ENCODE results near the gene GATA6.
"Not testable (repeated sequence)": the region's sequence is repeated elsewhere in the genome, so short reads cannot be mapped to it uniquely, and the experiment has no call there.

Gene GATA6

GRCh38 chr18:22182884-22183697, 13.7 kb downstream of the GATA6 start:
- no peak for DNase-seq (ENCODE audit: low spot score)

GRCh38 chr18:22183698-22184170, 14.3 kb downstream of the GATA6 start:
- DNase-seq (ENCODE audit: low spot score) = no peak

DNA sequence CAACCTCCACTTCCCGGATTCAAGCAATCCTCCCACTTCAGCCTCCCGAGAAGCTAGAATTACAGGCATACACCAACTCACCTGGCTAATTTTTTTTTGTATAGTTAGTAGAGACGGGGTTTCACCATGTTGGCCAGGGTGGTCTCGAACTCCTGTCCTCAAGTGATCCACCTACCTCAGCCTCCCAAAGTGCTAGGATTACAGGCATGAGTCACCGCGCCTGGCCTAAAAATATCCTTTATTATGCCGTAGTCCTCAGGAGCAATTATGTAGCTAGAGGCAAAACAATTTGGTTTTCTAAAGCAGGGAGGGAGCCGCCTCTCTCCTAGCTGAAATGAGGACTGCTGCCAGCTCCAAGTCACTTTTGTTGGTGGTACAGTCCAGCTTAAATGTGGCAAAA, 15.2 kb downstream of the GATA6 start:
- not testable (repeated sequence) for DNase-seq (ENCODE audit: low spot score)

DNA sequence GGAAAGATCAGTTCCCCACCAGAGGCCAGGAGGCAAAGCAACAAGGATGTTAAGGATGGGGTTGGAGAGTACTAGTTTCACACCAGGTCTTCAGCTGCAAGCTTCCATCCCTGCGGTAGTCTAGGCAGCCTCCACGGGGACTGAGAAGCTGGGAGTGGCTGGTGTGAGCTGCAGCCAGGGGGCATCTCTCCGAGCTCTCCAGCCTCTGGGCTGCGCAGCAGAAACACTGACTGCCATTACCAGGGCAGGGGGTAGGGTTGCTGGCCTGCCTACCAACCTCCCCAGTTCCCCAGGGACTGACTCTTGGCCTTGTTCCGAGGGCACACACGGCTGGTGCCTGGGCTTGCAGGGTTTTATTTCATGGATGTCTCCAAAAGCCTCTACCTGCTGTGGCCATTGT, 15.9 kb downstream of the GATA6 start:
- no peak for DNase-seq (ENCODE audit: low spot score)

GRCh38 chr18:22185771-22186386, 16.5 kb downstream of the GATA6 start:
- DNase-seq (ENCODE audit: low spot score) = no peak

GRCh38 chr18:22186484-22186971, 17.1 kb downstream of the GATA6 start:
- no peak for DNase-seq (ENCODE audit: low spot score)

- DNase-seq (ENCODE audit: low spot score) = no peak
Measured at GRCh38 chr18:22188559-22189267, 19.3 kb downstream of the GATA6 start.

DNA sequence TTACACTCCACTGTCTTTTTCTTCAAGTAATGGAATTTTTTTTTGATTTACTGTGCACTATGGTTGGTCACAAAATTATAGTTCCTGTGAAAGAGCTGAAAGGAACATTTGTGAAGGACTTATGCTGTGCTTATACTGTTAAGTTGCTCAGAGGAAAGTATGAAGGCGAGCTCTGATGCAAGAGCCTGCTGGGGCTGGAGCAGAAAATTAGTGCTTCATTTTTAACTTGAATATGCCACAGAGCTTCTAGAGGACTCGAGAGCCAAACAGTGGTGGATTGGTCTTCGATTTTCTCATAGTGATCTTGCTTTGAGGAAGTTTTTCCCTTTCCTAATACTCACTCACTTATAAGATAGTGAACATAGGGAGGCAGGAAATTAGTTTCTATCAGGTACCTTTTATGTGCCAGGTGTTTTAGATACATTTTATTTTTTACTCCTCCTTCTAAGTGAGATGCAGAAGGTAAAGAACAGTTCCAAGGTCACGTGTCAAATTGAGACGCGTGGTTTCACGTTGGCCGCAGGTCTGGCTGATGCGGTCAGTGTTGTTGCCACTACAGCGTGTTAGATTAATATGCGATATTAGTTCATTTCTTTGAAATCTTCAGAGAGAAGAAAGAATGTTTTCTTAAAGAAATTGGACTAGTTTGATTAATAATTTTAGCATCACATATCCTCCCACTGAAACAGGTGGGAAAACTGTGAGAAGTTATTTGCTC, 20.2 kb downstream of the GATA6 start:
- no peak for DNase-seq (ENCODE audit: low spot score)

- no peak for DNase-seq (ENCODE audit: low spot score)
Measured at GRCh38 chr18:22191346-22191695, 21.9 kb downstream of the GATA6 start.

DNA sequence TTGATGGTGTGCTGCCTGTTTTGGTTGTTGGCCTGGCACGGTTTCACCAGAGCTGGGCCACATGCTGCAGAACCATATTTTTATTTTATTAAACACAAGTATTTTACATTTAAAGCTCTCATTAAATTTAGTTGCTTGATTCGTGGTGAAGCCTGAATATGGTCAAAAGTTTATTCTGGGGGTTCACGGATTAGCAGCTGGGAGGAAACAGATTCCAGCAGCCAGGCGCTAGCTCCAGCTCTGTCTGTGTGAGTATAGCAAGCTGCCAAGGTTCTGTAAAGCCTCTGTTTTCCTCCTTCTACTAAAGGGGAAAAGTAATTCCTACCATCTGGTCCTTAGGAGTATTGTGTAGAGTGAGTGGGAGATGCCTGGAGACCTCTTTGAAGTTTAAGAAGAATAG, 22.5 kb downstream of the GATA6 start:
- no peak for DNase-seq (ENCODE audit: low spot score)

GRCh38 chr18:22193466-22193865, 24.1 kb downstream of the GATA6 start:
- no peak for DNase-seq (ENCODE audit: low spot score)

- DNase-seq (ENCODE audit: low spot score) = no peak
Measured at GRCh38 chr18:22194151-22194598, 24.8 kb downstream of the GATA6 start.

DNA sequence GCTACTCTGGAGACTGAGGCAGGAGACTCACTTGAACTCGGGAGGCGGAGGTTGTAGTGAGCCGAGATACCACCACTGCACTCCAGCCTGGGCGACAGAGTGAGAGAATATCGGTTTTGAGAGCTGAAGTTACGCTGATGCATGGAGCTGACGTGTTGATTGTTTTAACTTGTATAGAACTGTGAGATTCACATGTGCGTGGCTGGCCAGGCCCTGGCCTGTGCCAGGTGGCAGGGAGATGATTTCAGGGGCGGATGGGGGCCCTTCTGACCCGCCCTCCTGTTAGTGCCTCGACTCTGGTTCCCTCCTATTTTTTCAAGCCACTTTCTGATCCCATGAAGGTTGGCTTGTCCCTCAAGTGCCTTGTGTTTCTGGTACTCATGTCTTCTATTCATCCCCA, 25.7 kb downstream of the GATA6 start:
- no peak for DNase-seq (ENCODE audit: low spot score)

DNA sequence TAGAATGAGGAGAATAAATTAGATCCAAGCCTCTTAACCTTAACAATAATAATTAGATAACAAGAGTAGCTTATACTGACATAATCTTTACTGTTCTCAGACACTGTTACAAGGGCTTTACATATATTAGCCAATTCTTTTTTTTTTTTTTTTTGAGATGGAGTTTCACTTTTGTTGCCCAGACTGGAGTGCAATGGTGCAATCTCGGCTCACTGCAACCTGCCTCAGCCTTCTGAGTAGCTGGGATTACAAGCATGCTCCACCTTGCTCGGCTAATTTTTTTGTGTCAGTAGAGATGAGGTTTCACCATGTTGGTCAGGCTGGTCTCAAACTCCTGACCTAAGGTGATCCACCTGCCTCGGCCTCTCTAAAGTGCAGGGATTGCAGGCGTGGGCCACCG, 27.6 kb downstream of the GATA6 start:
- not testable (repeated sequence) for DNase-seq (ENCODE audit: low spot score)

DNA sequence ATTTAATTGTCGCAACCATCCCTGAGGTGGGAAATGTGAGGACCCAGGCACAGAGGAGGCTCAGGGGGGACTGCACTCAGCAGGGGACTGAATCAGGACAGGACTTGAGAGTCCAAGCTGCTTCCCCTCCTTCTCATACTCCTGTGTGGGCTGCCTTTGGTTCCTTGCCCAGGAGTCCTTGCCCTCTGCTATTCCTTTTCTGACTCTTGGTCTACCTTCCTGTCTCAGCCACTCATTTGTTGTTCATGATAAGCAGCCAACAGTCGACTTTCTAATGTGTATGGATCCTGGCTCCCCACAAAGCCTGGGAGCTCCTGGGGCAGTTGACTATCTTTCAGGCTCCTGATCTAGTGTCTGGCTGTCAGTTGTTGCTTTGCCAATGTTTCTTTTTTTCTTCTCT, 28.3 kb downstream of the GATA6 start:
- no peak for DNase-seq (ENCODE audit: low spot score)

DNA sequence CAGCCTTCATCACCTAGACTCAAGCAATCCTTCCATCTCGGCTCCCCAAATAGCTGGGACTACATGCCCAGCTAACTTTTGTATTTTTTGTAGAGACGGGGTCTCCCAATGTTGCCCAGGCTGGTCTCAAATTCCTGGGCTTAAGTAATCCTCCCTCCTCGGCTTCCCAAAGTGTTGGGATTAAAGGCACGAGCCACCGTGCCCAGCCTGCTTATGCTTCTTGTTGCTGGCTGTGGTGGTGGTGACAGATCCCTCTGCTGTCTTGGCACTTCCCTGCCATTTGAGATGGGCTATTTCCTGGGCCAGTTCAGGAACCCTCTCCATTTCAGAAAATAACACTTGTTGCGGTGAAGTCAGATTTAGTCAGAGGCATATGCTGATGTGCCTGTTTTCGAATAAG, 28.8 kb downstream of the GATA6 start:
- DNase-seq (ENCODE audit: low spot score) = no peak

DNA sequence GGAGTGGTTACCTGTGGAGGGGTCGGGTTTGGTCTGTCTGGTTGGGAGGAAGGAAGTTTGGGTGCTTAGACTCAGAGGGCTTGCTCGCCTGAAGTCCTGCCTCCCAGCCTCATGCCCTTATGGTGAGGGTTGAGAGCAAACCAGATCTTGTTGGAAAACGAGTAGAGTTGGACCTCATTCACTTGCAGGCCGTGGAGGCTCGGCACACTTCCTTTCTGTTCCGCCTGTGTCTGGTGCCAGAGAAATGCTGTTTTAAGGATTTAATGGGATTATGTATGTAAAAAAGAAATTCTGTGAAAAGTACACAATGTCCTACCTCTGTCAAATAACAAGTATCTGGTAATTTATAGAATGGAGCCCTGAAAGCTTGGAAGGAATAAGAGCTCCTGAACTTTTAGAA, 29.6 kb downstream of the GATA6 start:
- no peak for DNase-seq (ENCODE audit: low spot score)

DNA sequence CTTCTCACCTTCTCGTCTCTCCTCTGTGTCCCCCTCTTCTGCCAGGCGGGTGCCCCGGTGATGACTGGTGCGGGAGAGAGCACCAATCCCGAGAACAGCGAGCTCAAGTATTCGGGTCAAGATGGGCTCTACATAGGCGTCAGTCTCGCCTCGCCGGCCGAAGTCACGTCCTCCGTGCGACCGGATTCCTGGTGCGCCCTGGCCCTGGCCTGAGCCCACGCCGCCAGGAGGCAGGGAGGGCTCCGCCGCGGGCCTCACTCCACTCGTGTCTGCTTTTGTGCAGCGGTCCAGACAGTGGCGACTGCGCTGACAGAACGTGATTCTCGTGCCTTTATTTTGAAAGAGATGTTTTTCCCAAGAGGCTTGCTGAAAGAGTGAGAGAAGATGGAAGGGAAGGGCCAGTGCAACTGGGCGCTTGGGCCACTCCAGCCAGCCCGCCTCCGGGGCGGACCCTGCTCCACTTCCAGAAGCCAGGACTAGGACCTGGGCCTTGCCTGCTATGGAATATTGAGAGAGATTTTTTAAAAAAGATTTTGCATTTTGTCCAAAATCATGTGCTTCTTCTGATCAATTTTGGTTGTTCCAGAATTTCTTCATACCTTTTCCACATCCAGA, 31.3 kb downstream of the GATA6 start:
- no peak for DNase-seq (ENCODE audit: low spot score)

DNA sequence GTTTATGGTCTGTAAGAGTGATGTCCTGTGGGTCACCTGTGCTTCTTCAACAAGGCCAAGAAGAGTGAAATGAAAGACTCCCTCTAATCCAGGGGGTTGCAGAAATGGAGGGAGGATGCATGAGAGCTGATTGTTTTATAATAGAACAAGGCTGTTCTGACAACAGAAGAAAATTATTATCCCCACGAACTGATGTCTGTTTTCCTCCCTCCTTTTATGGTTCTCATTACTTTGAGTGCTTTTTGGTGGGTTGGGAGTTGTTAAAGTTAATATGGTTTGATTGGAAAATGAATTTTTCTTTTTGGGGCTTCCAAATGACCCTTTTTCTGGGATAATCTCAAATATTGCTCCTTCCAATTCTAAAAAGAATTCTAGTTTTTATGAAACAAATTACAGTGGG, 33.6 kb downstream of the GATA6 start:
- no peak for DNase-seq (ENCODE audit: low spot score)

DNA sequence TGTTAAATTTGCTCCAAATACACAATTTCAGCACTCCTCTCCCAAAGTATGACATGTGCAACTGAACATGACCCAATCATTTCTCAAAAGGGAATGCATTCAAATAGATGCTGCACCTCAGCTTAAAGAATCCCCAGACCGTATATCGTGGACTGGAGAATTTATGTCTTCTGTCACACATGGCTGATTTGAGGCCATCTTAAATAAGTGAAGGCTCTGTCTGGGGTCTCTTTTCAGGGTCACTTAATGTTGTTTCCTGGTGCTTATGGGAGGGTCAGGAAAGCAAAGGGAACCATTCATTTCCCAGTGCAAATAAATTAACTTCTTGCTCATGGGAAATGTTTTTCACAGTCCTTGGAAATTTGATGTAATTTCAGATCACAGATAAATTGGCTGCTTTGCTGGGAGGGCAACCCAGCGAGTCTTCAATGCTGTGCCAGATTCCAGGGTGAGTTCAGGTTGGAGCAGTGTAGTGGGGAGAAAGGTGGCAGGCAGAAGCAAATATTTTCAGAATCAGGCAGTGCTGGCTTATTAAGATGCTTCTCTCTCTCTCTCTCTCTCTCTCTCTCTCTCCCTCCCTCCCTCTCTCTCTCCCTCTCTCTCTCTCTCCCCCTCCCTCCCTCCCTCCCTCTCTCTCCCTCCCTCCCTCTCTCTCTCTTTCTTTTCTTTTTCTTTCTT, 34.3 kb downstream of the GATA6 start:
- no peak for DNase-seq (ENCODE audit: low spot score)

GRCh38 chr18:22204214-22204536, 34.8 kb downstream of the GATA6 start:
- DNase-seq (ENCODE audit: low spot score) = no peak

Data from AG08395 (cell line).